ENCODE results near the gene TJP2.

TJP2 gene

DNA sequence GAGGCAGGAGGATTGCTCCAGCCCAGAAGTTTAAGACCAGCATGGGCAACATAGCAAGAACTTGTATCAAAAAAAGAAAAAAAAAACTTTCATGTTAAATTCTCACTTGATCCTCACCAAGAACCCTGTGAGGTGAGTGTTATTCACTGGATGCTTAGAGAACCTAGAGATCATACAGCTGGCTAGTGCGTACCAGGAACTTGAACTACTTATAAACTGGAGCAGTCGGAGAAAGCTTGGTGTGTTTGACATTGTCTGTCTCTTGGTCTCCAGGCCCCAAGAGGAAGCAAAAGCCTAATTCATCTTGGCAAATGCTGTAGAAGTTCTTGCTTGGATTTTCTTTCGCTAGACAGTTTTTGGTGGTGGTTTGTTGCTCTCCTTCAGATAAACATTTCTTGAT, 18.1 kb downstream of the TJP2 start:
- Mint-ChIP-seq H3K27ac (no peak overlapping the region), H3K27me3 (no peaks in the 10 kb centered on the region), H3K9me3 (no peaks in the 10 kb centered on the region), H3K4me3 (no peak overlapping the region), H3K4me1 (ENCODE audit: low read depth) (peaks cover 14% of the 10 kb centered on the region), H3K36me3 (ENCODE audit: low read depth) (no peaks in the 10 kb centered on the region)
- no peak for DNase-seq

DNA sequence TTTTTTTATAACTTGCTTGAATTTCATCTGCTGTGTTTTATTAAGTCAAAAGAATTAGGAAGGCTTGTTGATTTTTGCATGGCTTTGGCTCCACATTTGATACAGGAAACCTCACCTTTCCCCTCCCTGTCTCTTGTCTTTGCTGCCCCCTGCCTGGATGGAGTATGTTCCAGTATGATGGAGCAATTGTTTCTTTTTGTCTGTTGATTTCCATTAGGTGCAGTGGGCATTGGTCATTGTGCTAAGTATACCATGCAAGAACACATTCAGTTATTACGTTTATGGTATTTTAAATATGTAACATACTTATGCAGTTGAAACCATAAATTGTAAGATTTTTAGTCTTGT, 19.6 kb downstream of the TJP2 start:
- Mint-ChIP-seq H3K27me3 (no peaks in the 10 kb centered on the region), H3K36me3 (ENCODE audit: low read depth) (no peaks in the 10 kb centered on the region), H3K4me3 (no peak overlapping the region), H3K4me1 (ENCODE audit: low read depth) (peaks cover 9% of the 10 kb centered on the region), H3K9me3 (no peaks in the 10 kb centered on the region), H3K27ac (no peak overlapping the region)
- no peak for DNase-seq

DNA sequence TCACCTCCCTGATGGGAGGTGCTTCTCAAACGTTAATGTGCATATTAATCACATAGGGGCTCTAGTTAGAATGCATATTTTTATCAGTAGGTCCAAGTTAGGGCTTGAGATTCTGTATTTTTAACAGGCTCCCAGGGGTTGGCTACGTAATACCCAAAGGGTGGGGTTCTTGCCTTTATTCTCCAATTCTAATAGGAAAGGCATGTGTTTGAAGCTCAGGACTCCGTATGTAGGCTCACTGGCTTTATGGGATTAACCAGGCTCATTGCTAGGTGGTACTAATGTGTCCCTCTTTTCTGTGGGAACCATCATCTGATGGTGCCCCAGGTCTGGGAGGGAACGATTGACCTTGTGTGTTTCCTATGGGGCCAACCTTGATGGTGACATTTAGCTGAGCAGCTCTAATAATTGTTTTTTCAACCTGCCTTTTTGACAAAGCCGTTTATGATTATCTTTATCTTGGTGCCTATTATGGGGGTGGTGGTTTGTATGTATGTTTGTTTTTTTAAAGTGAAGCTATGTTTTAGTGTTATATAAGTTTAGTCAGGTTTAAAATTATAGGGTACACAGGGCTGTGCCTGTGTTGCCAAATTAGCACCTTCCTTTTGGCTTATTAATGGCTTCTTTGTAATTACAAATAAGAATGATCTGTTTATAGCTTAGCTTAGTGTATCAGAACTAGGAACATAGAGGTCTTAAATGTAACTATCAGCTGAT, 20.8 kb downstream of the TJP2 start:
- H3K27me3 Mint-ChIP-seq: no peaks in the 10 kb centered on the region
- peaks cover 12% of the 10 kb centered on the region for H3K4me1 Mint-ChIP-seq (ENCODE audit: low read depth)
- no peak overlapping the region for H3K4me3 Mint-ChIP-seq
- H3K27ac Mint-ChIP-seq: no peak overlapping the region
- H3K9me3 Mint-ChIP-seq: no peaks in the 10 kb centered on the region
- no peak for DNase-seq
- H3K36me3 Mint-ChIP-seq (ENCODE audit: low read depth): no peaks in the 10 kb centered on the region

DNA sequence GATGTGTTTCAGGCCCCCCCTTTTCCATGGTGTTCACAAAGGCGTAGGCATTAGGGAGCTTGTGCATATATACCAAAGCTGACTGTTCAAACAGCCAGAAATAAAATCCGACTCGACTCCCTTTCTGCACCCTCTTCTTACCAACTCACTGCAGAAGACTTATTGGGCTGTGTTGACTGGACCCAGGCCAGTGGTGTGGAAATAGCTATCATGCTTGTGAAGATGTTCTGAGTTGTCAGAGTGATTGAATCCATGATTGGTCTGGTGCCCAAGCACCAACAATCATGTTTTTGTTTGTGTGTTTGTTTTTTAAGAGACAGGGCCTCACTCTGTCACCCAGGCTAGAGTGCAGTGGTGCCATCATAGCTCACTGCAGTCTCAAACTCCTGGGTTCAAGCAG, 21.6 kb downstream of the TJP2 start:
- Mint-ChIP-seq H3K4me3 (no peak overlapping the region), H3K27me3 (no peaks in the 10 kb centered on the region), H3K36me3 (ENCODE audit: low read depth) (no peaks in the 10 kb centered on the region), H3K4me1 (ENCODE audit: low read depth) (peaks cover 14% of the 10 kb centered on the region), H3K9me3 (no peaks in the 10 kb centered on the region), H3K27ac (no peak overlapping the region)
- no peak for DNase-seq

DNA sequence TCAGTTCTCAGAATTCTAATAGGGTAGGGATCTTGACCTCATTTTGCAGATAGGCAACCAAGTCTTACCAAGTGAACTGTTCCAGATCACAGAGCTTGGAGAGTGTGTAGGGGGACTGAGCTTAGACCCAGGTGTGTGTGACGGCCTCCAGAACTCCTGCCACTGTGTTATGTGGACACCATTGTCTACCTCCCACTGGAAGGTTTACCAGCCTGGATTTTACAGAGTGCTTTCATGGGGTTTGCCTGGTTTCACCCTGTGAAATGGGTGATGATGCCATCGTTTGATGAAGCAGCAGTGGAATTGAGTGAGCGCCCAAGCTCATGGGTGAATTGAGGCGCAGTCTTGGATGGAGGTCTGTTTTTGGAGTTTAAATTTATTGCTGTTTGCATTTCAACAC, 23.6 kb downstream of the TJP2 start:
- H3K27me3 Mint-ChIP-seq: no peaks in the 10 kb centered on the region
- H3K27ac Mint-ChIP-seq: no peak overlapping the region
- H3K4me1 Mint-ChIP-seq (ENCODE audit: low read depth): peaks cover 7% of the 10 kb centered on the region
- no peak overlapping the region for H3K4me3 Mint-ChIP-seq
- no peaks in the 10 kb centered on the region for H3K9me3 Mint-ChIP-seq
- no peak for DNase-seq
- H3K36me3 Mint-ChIP-seq (ENCODE audit: low read depth): no peaks in the 10 kb centered on the region

DNA sequence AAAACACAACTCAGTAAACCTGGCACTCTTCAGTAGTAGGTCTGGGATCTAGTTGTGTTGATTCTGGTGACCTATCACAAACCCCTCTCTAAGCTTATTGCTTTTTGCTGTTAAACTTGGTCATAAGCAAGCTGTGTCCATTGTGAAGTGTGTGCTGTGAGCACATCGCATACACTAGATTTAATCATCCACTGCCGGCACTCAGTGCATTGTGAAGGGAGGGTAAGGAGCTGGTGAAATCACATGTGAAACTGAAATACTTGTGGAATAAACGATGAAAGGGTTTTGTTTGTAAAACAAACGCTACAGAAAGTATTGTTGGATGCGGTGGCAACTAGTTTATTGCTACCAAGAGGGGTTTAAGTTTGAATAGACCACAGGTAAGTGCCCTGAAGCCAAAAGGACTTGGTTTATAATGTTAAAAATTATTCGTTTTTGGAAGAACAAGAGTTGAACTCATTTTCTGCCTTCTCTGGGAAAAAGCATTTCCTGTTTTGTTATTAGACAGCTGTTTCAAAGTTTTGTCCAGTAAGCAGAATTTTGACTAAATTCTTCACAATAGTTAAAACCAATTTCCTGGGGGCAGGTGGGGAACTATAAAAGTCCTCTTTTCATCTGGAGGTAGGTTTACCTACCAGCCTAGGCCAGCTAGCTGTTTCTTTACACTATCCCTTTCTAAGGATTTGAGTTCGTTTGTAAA, 24.6 kb downstream of the TJP2 start:
- no peaks in the 10 kb centered on the region for H3K27me3 Mint-ChIP-seq
- H3K4me3 Mint-ChIP-seq: no peak overlapping the region
- H3K9me3 Mint-ChIP-seq: no peaks in the 10 kb centered on the region
- no peak for DNase-seq
- H3K4me1 Mint-ChIP-seq (ENCODE audit: low read depth): peaks cover 7% of the 10 kb centered on the region
- no peaks in the 10 kb centered on the region for H3K36me3 Mint-ChIP-seq (ENCODE audit: low read depth)
- H3K27ac Mint-ChIP-seq: no peak overlapping the region

DNA sequence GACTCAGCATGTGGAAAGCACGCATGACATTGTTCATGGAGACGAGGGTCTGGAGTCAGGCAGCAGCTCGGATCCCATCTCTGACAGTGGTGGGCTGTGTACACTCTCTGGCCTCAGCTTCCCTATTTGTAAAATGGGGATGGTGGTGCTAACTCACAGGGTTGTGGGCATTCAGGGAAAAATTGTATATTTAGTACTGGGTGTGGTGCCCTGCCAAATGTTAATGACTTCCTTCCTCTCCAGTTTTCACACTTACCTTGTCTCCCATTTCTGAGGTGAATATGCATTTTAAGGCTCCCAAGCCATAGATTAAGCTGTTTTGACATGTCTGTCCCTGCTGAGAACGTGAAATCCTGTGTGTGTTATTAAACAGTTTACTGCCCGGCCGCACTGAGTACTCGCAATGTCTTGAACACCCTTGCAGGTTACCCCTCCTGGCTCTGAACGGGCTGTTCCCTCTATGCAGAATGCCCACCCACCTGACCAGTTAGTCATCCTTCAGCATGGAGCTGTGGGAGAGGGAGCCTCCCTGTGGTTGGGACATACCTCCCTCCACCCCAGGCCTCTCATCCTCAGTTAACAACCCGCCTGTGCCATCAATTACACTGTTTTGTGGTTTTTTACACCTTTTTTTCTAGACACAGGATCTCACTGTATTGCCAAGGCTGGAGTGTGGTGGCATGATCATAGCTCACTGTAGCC, 25.8 kb downstream of the TJP2 start:
- H3K36me3 Mint-ChIP-seq (ENCODE audit: low read depth): no peaks in the 10 kb centered on the region
- peaks cover 7% of the 10 kb centered on the region for H3K4me1 Mint-ChIP-seq (ENCODE audit: low read depth)
- H3K27ac Mint-ChIP-seq: no peak overlapping the region
- H3K9me3 Mint-ChIP-seq: no peaks in the 10 kb centered on the region
- no peak overlapping the region for H3K4me3 Mint-ChIP-seq
- H3K27me3 Mint-ChIP-seq: no peaks in the 10 kb centered on the region
- no peak for DNase-seq

DNA sequence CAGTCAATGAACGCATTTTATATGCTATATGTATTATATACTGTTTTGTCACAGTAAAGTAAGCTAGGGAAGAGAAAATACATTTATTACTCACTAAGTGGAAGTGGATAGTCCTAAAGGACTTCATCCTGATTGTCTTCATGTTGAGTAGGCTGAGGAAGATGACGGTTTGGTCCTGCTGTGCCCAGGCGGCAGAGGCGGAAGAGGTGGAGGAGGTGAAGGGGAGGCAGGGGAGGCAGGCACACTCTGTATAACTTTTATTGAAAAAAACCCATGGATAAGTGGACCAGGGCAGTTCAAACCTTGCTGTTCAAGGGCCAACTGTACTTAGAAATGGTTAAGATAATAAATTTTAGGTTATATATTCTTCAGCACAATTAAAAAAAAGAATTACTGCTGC, 28.5 kb downstream of the TJP2 start:
- Mint-ChIP-seq H3K27ac (no peak overlapping the region), H3K9me3 (no peaks in the 10 kb centered on the region), H3K4me1 (ENCODE audit: low read depth) (peaks cover 7% of the 10 kb centered on the region), H3K27me3 (no peaks in the 10 kb centered on the region), H3K4me3 (no peak overlapping the region), H3K36me3 (ENCODE audit: low read depth) (no peaks in the 10 kb centered on the region)
- DNase-seq: no peak

DNA sequence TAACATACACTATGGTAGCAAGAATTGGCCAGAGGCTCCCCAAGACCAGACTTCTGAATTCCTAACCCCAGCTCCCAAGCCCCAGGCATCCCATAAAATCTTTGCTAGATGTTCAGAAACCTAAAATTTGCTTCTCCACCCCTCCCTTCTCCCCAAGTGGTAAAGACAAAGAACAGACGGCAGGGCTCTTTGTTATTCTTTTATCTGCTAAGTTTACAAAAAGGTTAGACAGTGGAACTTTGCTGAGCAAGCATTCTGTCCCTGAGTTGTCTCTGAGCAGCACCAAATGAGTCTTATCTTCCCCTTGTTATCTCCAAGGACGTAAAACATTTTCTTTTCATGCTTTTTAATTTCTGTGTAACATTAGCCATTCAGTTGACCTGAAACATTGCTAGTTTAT, 30.2 kb downstream of the TJP2 start:
- no peaks in the 10 kb centered on the region for H3K36me3 Mint-ChIP-seq (ENCODE audit: low read depth)
- H3K27ac Mint-ChIP-seq: no peak overlapping the region
- H3K4me3 Mint-ChIP-seq: no peak overlapping the region
- no peaks in the 10 kb centered on the region for H3K9me3 Mint-ChIP-seq
- DNase-seq: no peak
- H3K27me3 Mint-ChIP-seq: no peaks in the 10 kb centered on the region
- peaks cover 7% of the 10 kb centered on the region for H3K4me1 Mint-ChIP-seq (ENCODE audit: low read depth)

DNA sequence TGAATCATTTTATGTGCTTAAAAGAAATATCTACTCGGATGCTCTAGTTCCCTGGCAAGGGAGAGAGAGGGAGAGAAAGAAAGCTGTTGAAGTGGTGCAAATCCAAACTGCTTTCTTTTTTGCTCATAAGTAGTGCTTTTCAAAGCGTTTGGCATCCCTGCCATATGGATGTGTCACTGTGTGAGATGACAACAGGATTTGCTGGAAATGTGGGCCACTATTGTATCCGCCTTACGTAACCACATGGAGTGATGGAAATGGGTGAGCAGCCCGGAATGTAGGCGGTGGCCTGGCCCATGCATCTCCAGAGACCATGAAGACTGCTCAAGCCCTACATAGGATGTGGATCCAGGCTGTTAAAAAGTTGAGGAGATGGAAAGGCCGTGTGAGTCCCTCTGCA, 30.8 kb downstream of the TJP2 start:
- Mint-ChIP-seq H3K27ac (no peak overlapping the region), H3K4me1 (ENCODE audit: low read depth) (peaks cover 4% of the 10 kb centered on the region), H3K36me3 (ENCODE audit: low read depth) (no peaks in the 10 kb centered on the region), H3K27me3 (no peaks in the 10 kb centered on the region), H3K9me3 (no peaks in the 10 kb centered on the region), H3K4me3 (no peak overlapping the region)
- no peak for DNase-seq

DNA sequence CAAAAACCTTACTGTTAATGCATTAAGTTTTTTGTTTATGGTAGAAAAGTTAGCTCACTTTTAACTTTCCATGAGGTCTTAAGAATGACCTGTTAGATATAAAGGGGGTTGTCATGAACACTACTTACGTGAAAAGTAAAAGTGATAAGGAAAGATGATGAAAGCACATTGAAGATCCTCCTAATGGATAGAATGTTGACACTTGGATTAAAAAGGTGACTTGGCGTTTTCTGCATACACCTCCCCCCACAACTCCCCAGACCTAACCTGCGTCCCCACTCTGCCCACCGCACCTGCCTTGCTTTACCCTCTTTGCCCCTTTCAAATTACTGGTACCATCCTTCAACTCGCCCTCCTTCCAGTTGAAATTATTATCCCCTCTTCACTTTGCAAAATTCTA, 32.0 kb downstream of the TJP2 start:
- no peaks in the 10 kb centered on the region for H3K4me1 Mint-ChIP-seq (ENCODE audit: low read depth)
- no peaks in the 10 kb centered on the region for H3K9me3 Mint-ChIP-seq
- no peak overlapping the region for H3K4me3 Mint-ChIP-seq
- no peak overlapping the region for H3K27ac Mint-ChIP-seq
- no peaks in the 10 kb centered on the region for H3K36me3 Mint-ChIP-seq (ENCODE audit: low read depth)
- no peaks in the 10 kb centered on the region for H3K27me3 Mint-ChIP-seq
- no peak for DNase-seq

DNA sequence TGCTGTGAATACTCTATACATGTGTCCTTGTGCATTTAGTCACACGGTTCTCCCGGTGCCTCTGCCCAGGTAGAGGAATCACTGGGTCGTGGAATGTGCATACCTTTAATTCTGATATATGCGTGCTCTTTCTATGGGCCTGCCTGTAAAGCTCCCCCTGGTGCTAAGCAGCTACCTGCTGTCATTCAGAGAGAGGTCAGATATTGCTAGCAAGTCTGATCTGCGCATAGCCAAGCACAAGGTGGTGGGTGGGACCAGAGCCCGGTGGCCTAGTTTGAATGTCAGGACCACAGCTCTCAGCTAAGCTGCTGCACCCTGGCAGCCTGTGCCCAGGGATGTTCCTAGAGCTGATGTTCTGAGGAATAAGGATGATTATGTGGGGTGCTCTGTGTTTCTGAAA, 33.4 kb downstream of the TJP2 start:
- DNase-seq: no peak
- Mint-ChIP-seq H3K9me3 (no peaks in the 10 kb centered on the region), H3K27ac (no peak overlapping the region), H3K27me3 (no peaks in the 10 kb centered on the region), H3K36me3 (ENCODE audit: low read depth) (no peaks in the 10 kb centered on the region), H3K4me1 (ENCODE audit: low read depth) (no peaks in the 10 kb centered on the region), H3K4me3 (no peak overlapping the region)

DNA sequence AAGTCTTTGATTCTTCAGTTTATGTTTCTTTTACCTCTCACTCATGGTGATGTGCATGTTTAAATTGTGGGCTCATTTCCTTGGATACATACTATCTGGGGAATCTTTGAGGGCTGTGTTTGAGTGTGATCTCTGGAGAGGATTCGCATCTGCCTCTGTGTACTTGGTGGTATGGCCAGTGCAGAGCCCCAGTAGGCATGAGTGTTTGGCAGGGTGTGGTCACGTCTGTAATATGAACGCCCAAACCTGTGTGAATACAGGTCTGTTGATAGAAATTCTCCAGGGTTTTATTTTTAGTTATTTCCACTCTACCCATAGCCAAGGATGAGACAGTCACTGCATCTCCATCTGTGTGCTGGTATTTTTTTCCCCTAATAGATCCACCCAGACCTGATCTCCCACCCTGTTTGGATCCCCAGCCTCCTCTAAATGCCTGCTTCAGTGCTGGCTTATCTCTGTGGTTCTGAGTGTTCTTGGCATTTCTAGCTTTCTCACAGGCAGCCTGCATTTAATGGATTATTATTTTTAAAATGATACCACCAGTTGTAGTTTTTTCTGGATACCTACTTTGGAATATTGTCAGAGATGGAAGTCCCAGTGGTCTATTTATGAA, 37.5 kb downstream of the TJP2 start:
- H3K4me1 Mint-ChIP-seq (ENCODE audit: low read depth): no peaks in the 10 kb centered on the region
- DNase-seq: no peak
- no peaks in the 10 kb centered on the region for H3K27me3 Mint-ChIP-seq
- H3K27ac Mint-ChIP-seq: no peak overlapping the region
- H3K4me3 Mint-ChIP-seq: no peak overlapping the region
- H3K9me3 Mint-ChIP-seq: no peaks in the 10 kb centered on the region
- no peaks in the 10 kb centered on the region for H3K36me3 Mint-ChIP-seq (ENCODE audit: low read depth)

DNA sequence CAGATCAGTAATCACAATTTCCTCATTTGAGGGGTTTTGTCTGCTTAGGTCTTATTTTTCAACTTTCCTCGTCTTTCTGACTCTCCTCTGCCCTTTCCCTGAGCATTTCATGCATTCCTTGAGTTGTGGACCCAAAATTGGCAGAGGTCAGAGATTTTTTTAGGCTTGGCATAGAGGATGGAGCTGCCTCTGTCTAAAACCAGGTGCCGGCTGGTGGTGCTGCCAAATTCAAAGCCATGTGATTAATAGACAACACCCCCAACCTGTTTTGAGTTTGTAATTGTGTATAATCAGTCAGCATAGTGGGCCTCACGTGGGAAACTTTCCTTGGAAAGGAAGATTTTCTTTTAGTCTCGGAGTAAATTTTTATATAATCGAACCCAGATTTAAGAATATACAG, 39.6 kb downstream of the TJP2 start:
- H3K27ac Mint-ChIP-seq: no peak overlapping the region
- DNase-seq: no peak
- no peaks in the 10 kb centered on the region for H3K4me1 Mint-ChIP-seq (ENCODE audit: low read depth)
- no peaks in the 10 kb centered on the region for H3K27me3 Mint-ChIP-seq
- H3K36me3 Mint-ChIP-seq (ENCODE audit: low read depth): no peaks in the 10 kb centered on the region
- no peaks in the 10 kb centered on the region for H3K9me3 Mint-ChIP-seq
- no peak overlapping the region for H3K4me3 Mint-ChIP-seq

DNA sequence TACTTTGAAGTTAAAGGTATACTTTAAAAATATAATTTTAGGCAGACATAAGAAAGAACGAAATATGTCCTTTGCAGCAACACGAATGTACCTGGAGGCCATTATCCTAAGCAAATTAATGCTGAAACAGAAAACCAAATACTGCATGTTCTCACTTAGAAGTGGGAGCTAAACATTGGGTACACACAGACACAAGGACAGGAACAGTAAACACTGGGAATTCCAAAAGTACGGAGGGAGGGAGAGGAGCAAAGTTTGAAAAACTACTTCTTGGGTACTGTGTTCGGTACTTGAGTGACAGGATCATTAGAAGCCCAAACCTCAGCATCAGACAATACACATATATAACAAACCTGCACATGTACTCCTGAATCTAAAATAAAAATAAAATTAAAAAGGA, 40.9 kb downstream of the TJP2 start:
- Mint-ChIP-seq H3K4me3 (no peak overlapping the region), H3K36me3 (ENCODE audit: low read depth) (no peaks in the 10 kb centered on the region), H3K27ac (no peak overlapping the region), H3K27me3 (no peaks in the 10 kb centered on the region), H3K4me1 (ENCODE audit: low read depth) (no peaks in the 10 kb centered on the region), H3K9me3 (no peaks in the 10 kb centered on the region)
- no peak for DNase-seq

All from activated T-cell treated with anti-CD3 and anti-CD28 coated beads, Interleukin-2, amount 50 U/mL, for 24 hours (primary cell).